NCI-H2029 (cell line): Measurements from ENCODE around the gene VASP.

ENCODE experiments used
- DNase-seq: peaks from one replicate; lab custom pipeline; 2025; lab: John Stamatoyannopoulos, UW

VASP gene

DNA sequence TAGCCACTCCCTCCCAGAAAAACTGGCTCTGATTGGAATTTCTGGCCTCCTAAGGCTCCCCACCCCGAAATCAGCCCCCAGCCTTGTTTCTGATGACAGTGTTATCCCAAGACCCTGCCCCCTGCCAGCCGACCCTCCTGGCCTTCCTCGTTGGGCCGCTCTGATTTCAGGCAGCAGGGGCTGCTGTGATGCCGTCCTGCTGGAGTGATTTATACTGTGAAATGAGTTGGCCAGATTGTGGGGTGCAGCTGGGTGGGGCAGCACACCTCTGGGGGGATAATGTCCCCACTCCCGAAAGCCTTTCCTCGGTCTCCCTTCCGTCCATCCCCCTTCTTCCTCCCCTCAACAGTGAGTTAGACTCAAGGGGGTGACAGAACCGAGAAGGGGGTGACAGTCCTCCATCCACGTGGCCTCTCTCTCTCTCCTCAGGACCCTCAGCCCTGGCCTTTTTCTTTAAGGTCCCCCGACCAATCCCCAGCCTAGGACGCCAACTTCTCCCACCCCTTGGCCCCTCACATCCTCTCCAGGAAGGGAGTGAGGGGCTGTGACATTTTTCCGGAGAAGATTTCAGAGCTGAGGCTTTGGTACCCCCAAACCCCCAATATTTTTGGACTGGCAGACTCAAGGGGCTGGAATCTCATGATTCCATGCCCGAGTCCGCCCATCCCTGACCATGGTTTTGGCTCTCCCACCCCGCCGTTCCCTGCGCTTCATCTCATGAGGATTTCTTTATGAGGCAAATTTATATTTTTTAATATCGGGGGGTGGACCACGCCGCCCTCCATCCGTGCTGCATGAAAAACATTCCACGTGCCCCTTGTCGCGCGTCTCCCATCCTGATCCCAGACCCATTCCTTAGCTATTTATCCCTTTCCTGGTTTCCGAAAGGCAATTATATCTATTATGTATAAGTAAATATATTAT is 33.3 kb upstream of the VASP start:
- DNase-seq = no peak

DNA sequence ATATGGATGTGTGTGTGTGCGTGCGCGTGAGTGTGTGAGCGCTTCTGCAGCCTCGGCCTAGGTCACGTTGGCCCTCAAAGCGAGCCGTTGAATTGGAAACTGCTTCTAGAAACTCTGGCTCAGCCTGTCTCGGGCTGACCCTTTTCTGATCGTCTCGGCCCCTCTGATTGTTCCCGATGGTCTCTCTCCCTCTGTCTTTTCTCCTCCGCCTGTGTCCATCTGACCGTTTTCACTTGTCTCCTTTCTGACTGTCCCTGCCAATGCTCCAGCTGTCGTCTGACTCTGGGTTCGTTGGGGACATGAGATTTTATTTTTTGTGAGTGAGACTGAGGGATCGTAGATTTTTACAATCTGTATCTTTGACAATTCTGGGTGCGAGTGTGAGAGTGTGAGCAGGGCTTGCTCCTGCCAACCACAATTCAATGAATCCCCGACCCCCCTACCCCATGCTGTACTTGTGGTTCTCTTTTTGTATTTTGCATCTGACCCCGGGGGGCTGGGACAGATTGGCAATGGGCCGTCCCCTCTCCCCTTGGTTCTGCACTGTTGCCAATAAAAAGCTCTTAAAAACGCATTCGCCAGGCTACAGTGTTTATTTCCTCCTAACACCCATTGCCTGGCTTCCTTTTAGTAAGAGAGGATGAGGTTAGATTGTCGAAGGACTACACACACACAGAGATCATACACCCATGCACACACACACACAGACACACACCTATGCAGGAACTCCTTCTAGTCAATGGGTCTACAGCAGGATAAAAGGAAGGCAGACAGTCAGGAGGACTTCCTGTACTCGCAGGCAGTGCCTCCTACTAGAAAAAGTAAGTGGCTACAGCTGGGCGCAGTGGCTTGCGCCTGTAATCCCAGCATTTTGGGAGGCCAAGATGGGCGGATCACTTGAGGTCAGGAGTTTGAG is 32.4 kb upstream of the VASP start:
- DNase-seq = no peak

DNA sequence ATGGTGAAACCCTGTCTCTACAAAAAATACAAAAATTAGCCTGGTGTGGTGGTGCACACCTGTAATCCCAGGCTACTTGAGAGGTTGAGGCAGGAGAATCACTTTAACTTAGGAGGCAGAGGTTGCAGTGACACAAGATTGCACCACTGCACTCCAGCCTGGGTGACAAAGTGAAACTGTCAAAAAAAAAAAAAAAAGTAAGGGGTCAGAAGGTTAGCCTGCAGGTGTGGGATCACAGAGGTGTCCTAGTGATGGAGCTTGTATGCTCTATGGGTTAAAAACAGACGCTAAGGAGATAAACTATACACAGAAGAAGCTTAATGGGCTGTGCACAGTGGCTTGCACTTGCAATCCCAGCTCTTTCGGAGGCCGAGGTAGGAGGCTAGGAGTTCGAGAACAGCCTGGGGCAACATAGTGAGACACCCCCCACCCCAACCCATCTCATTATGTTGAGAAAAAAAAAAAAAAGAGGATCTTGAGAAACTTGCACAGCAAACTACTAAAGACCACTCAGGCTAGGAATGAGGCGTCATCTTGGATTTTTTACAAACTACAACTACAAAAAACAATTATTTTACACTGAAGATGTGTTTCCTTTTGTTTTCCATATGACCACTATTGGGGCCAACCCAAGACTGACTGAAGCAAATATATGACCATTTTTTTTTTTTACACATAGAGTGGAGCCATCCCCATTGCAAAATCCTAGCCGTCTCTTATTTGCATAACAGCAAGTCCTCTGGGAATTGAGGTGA is 31.6 kb upstream of the VASP start:
- DNase-seq = no peak

DNA sequence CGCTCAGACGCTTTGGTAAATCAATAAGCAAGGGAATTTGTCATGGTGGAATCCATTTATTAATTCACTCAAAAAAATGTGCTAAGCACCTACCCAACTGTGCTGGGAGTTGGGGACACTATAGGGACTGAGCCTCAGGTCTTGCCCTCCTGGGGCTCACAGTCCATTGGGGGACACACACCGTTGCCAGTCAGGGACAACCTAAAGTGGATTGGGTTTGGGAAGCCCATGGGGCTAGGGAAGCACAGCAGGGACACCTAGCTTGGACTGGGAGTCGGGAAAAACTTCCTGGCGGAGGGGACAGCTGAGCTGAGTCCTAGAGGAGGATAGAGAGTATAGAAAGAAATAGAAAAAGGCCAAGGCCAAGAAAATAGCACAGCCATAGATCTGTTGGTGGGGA is 31.0 kb upstream of the VASP start:
- no peak for DNase-seq

DNA sequence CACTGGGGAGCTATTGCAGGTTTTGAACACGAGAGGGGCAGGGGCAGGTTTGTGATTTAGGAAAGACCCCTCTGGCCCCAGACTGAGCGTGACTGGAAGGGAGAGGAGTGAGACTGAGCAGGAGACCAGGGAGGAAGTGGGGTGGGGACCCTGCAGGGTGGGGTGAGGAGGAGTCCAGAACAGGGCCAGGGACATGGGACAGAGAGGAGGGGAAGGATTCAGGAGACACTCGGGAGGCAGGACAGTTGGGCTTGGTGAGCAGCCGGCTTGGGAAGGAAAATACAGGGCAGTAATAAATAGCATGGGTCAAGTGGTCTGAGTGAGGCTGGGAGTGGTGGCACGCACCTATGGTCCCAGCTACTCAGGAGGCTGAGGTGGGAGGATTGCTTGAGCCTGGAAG is 30.1 kb upstream of the VASP start:
- no peak for DNase-seq

DNA sequence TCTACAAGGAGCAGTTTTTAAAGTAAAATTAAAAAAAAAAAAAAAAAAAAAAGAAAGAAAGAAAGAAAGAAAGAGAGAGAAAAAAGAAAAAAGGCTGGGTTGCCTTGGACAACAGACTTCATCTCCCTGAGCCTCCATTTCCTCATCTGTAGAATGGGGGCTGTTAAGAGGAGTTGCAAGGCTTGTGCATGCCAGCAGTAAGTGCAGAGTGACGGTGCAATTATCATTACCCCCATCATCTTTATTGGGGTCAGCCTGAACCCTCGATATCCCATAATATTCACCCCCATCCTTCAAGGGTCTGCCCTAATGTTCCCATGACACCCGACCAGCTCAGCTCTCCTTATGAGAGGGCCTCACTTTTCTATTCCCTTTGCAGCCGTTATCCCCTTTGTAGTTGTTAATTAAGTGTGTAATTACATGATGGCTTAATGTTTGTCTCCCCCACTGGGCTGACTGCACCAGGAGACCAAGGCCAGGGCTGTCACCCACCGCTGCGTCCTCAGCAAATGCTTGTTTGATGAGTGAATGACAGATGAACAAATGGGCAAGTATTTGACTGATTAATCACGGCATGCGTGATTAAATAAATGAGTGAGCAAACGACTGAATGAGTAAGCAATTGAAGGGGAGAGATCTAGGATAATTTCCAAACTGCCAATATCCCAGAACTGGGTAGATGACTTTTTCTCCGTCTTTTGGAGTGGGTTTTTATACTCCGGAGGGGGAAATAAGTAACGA is 29.4 kb upstream of the VASP start:
- no peak for DNase-seq

DNA sequence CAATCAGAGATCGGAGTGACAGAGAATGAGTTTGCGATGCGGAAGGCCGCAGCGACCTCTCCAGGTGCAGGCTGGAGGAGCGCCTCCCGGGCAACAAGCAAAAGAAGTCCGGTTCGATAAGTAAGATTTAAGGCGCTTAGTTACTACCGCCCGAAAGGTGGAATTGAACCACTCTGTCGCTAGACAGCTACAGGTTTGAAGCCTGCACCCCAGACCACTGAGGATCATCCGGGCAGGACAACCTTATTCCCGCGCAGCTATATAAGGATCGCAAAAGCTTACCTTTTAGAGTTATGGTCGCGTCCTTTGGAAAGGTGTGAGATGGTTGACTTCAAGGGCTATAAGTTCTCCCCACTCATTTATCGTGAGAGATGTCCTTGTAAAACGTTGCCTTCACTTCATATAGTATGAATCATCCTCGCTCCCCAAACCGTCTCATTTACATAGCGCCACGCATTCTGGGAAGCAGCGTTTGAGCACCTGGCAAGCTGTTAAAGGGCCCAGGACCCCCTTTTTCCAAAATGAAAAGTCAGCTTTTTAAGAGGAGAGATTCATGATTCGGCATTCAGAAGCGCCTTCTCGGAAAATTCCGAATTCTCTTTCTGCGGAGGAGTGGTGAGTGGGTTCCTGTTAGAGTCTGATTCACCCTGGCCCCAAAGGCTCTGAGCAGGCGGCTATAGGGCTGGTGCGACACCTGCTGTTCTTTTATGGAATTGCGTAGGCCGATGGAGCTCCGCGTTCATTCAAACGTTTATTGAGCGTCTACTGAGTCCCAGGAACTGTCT is 28.6 kb upstream of the VASP start:
- DNase-seq = peak; percentile 91

DNA sequence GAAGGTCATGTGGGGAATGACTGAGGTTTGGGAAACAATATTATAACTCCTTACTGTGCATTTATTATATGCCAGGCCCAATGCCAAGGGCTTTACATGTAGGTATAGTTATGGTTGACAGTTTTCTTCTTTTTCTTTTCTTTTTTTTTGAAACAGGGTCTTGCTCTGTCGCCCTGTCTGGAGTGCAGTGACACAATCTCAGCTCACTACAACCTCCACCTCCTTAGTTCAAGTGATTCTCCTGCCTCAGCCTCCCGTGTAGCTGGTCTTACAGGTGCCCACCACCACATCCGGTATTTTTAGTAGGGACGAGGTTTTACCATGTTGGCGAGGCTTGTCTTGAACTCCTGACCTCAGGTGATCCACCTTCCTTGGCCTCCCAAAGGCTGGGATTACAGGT is 24.2 kb upstream of the VASP start:
- no peak for DNase-seq

DNA sequence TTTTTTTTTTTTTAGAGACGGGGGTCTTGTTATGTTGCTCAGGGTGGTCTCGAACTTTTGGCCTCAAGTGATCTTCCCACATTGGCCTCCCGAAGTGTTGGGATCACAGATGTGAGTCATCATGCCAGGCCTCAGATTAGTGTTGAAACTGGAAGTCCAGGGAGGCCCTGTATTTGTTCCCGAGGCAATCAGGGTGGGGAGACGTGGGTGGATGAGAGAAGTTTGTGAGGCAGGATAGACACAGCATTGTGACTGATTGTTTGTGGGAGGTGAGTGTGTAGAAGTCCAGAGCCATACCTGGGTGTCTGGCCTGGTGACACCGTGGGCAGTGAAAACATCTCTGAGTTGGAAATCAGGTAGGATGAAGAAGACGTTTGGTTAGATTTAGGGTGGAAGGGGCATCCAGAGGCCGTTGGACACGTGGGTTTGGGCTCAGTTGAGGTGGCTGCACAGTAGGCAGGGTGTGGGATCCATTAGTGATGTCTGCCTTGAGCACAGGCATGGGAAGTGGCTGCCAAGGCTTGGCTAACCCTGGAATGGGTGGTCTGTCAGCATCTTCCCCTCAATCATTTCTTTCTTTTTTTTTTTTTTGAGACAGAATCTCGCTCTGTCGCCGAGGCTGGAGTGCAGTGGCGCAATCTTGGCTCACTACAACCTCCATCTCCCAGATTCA is 22.9 kb upstream of the VASP start:
- DNase-seq = no peak

DNA sequence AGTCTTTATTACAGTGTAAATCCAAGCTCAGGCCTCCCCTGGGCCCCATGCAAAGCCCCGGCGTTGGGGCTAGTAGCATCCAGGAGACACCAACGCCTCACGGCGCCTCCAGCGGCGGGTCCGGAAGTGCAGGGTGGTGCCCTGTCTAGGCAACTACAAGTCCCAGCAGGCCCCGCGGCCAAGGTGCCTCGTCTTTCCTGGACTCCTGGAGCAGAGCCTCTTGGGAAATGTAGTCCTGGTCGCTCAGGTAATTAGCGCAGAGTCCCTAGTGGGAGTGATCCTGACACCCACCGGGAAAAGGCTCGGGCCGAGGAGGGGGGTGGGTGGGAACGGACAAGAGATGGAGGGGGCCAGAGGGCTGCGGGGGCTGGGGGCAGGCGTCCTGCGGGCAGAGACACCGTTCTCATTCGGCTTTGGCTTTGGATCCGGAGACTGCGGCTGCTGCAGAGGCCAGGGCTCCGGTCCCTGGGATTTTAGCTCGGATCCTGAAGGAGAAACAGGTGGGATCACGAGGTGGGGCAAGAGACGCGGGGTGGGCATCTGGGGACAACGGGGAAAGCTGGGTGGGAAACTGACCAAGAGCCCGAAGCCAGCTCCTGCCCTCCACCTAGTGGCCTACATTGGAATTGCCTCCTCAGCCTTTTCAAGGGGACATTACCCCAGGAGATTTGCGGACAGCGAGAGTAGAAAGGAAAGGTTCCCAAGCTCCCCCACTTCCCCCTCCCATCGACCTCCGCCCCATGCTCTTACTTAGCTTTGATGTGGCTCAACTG is 21.8 kb upstream of the VASP start:
- DNase-seq = peak; percentile 94

DNA sequence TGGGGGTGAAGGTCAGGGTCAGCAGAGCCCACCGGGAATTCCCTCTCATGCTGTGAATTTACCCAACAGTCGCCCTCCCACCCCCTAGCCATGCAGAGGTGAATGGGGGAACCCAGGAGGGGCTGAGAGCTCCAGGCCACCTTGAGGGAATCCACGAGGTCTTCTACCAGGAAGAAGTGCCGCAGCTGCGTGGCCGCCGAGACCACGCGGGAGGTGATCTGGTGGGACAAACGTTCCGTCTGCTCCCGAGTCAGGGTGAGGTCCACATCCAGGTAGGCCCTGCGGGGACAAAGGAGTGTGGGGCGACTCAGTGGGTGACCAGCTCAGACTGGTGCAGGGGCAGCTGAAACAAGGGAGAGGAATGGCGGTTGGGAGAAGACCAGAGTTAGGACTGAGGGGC is 18.6 kb upstream of the VASP start:
- DNase-seq = no peak

DNA sequence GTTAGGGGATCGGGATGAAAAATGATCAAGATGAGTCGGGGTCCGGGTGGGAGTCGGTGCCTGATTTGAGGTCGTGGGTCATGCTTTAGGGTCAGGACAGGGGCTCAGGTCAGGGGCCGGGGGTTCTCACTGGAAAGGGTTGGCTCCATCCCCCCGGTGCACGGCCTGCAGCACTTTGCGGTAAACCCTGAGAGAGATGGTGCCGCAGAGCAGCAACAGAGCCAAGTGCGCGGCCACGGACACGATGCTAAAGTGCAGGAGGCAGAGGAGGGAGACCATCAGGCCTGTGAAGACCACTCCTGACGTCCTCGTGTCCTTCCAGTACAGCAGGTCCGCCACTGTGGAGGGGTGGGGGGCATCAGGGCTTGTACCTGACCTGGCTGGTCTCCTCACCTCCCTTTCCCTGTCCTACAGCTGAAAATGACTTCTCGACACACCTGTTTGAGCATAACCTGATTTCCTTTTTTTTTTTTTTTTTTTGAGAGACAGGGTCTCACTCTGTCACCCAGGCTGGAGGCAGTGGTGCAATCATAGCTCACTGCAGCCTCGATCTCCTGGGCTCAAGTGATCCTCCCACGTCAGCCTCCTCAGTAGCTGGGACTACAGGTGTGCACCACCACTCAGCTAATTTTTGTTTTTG is 17.9 kb upstream of the VASP start:
- DNase-seq = no peak

DNA sequence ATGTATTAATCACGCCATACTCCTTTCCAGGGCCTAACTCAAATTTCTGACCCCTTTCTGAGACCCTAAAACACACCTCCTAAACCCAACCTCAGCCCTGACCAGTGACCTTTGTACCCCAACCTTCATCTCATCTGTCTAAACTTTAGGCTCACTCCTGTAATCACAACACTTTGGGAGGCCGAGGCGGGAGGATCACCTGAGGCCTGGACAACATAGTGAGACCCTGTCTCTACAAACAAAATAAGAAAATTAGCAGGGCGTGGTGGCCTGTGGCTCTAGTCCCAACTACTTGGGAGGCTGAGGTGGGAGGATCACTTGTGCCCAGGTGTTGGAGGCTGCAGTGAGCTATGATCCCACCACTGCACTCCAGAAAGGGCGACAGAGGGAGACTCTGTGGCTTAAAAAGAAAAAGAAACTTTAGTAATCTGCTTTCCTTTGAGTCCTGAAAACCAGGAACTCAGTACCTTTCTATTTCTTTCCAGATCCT is 15.1 kb upstream of the VASP start:
- DNase-seq = no peak

DNA sequence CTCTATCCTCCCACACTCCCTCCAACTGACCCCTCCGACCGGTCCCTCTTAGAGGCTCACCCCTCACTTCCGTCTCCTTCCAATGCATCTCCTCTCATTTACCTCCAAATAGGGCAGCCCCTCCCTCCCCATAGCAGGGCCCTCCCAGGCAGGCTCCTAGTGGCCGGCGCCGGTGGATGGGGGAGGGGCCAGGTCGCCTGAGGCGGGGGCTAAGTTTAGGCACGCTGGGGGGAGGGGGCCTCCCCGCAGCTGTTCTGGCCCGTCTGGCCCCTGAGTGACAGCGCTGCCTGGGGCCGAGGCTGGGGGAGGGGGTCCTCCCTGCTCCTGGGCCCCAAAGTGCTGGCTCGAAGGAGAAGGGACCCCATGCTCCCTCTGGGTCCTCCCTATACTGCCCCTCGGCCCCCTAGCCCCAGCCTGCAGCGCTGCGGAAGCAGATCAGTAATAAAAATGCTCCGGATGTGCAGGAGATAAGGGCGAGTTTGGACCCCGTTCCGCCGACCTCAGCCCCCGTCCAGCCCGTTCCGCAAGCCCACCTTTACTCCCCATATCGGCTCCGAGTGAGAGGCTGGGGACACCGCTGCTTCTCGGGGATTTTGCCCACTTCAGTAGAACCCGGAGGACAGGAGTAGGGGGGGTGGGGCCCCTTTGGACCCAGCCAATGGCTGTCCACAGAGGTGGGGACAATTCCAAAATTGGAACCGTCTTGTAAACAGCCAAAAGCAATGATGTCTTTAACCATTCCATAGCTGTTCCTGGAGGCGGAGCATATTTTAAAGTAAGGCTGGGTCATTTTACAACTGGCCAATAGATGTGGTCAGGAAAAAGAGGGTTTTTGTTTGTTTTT is 14.4 kb upstream of the VASP start:
- DNase-seq = no peak

DNA sequence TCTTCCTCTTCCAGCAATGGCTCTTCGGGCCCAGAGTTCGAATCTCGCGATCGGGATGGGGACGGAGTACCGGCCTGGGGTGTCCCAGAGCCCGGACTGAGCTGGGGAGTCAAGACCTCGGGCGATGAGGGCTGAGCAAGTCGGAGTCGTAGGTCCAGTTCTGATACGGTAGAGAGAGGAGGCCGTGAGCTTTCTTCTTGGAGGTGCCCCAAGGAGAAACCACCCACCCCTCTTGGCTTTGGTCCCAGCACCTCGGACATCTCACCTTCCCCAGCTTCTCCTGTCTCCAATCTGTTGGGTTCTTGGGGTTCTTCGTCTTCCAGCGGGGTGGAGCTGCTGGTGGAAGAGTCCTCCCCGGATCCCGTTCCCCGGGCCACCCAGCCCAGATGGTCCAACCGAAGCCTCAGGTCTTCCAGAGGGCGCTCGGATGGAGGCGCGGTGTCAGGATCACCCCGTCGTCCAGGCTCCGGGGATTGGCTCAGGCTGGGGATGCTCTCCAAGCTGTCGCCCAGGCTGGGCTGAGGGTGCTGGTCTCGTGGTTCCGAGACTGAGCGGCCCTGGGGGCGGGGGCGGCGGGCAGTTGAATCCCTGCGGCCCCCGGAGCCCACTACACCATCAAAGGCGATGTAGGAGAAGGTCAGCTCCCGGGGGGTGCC is 12.9 kb upstream of the VASP start:
- DNase-seq = no peak

DNA sequence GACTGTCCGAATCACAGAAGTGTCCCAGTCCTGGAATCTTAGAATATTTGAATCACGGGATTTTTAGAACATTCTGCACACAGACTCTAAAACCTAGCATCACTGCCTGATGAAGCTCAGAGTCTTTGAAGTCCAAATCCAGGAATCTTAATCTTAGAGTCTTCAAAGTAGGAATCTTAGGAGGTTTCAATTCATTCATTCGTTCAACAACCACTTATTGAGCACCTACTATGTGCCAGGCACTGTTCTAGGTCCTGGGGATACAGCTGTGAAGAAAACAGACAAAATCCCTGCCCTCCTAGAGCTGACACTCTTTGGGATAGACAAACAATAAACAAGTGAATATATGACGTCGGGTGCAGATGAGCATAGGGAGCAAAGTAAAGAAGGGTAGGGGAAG is 12.1 kb upstream of the VASP start:
- no peak for DNase-seq

DNA sequence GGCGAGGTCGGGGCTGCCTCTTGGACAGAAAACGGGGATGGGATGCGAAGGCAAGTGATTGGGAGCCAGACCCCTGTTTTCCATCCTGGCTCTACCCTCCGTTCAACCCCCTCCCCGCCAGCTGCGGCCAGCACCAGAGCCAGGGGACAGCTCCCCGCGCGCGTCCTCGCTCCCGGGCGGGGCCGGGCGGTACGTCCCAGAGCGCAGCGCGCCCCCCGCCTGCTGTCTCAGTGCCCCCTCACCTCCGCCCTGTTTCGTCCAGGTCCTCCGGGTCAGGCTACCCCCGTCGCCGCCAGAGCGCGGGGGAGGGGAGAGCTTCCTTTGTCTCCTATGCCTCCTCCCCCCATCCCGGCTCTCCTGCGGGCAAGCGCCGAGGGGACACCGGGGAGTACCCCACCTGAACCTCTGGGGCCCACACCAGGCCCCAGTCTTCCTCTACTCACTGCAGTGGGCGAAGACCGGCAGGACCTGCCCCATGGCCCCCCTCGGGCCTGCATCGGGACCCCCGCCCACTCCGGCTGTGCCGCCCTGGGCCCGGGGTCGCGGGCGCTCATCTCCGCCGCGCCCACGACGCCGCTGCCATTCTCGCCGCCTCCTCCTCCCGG is 10.8 kb upstream of the VASP start:
- DNase-seq = no peak
